Tibial nerve (tissue), 4 donors: ENCODE results near the gene CHST1.

Experiments used
- EP300 ChIP-seq, 2 donors: sonication (generic); formaldehyde crosslinking; IDR thresholded peaks; one replicate each; pipeline ENCODE4 v1.6.1; 2017; ENCODE audit warnings: antibody characterized with exemption in 2 of 2, mild to moderate bottlenecking in 1 of 2
- TF ChIP-seq, protein P1 (sequence below), 5 experiments: fragments of 200-600 bp in 3 of 5; fragments of 450-650 bp in 2 of 5; sonication (generic) in 3 of 5; IDR thresholded peaks; one replicate each; pipeline ENCODE4 v1.5.1; 2016 to 2019; ENCODE audit warnings: antibody characterized with exemption in 5 of 5, mild to moderate bottlenecking in 3 of 5, moderate library complexity in 2 of 5

DNA sequence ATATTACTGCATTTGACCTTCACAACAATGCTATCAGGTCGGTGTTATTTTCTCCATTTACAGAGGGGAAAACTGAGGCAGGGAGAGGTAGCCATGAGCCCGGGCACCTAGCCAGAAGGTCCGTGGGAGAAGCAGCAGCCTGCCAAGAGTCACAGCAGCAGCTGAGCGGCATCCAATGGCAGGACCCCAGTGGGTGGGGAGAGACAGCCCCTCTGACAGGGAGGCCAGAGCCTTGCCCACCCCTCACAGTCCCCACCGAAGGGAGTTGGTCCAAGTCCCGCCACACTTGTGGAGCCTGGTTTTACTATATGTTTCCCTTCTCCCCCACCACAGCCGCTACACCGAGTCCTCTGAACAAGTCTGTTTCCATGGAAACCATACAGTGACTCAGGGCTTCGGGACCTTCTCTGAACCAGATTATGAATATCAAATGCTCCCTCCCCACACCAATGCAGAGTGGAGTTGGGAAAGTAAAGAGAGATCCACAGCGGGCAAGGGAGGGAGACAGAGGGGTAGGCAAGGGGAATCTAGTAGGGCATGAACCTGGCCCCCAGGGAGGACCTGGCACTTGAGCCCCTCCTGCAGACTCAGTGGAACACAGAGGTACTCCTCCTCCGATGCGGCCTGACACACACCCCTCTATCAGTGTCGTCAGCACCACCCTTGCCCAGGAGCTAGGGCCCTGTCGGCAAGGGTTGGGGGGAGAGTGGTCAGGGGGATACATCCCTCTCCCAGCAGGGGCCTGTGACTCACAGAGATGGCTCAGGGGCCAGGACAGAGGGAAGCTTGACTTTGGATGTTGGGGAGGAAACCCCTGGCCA is 2.5 kb downstream of the CHST1 start:
- TF ChIP-seq EP300 (IDR thresholded peaks at IDR 0.05) = no peak
- TF ChIP-seq, protein P1, sequence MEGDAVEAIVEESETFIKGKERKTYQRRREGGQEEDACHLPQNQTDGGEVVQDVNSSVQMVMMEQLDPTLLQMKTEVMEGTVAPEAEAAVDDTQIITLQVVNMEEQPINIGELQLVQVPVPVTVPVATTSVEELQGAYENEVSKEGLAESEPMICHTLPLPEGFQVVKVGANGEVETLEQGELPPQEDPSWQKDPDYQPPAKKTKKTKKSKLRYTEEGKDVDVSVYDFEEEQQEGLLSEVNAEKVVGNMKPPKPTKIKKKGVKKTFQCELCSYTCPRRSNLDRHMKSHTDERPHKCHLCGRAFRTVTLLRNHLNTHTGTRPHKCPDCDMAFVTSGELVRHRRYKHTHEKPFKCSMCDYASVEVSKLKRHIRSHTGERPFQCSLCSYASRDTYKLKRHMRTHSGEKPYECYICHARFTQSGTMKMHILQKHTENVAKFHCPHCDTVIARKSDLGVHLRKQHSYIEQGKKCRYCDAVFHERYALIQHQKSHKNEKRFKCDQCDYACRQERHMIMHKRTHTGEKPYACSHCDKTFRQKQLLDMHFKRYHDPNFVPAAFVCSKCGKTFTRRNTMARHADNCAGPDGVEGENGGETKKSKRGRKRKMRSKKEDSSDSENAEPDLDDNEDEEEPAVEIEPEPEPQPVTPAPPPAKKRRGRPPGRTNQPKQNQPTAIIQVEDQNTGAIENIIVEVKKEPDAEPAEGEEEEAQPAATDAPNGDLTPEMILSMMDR (IDR thresholded peaks at IDR 0.05) = no peak
